NT2/D1 (cell line): ENCODE measurements around the gene MPP3.
A peak's percentile ranks its signal among the peaks of the same experiment; 100 is the strongest.

Source experiments
- DNase-seq: peaks from one replicate; pipeline ENCODE4 v3.0.0-alpha.2; 2011; ENCODE audit warnings: low read depth, low spot score
- H3K27me3 ChIP-seq: 2 replicates; pipeline ENCODE4 v1.6.0; 2011; ENCODE audit warnings: mild to moderate bottlenecking; ENCODE audit not compliant: insufficient read length, insufficient read depth
- H3K36me3 ChIP-seq: 2 replicates; pipeline ENCODE4 v1.6.1; 2011; ENCODE audit warnings: mild to moderate bottlenecking, low read length, mixed read lengths; ENCODE audit not compliant: insufficient read depth, insufficient read length
- H3K4me1 ChIP-seq: 2 replicates; pipeline ENCODE4 v1.5.1; 2011; ENCODE audit not compliant: insufficient read depth, insufficient read length
- H3K4me3 ChIP-seq: 2 replicates; pipeline ENCODE4 v1.5.1; 2011; ENCODE audit warnings: low read depth; ENCODE audit not compliant: insufficient read length
- H3K9ac ChIP-seq: 2 replicates; pipeline ENCODE4 v1.6.0; 2011; ENCODE audit warnings: low read depth; ENCODE audit not compliant: insufficient read length
- H3K9me3 ChIP-seq: 2 replicates; pipeline ENCODE4 v1.5.1; 2011; ENCODE audit warnings: mild to moderate bottlenecking, low read length; ENCODE audit not compliant: insufficient read depth
- SUZ12 ChIP-seq: IDR thresholded peaks from 2 replicates; pipeline ENCODE4 v1.6.1; 2011; ENCODE audit not compliant: insufficient read length, insufficient read depth; ENCODE audit errors: extremely low read depth
- YY1 ChIP-seq: IDR thresholded peaks from 2 replicates; pipeline ENCODE4 v1.6.1; 2011; ENCODE audit not compliant: insufficient read length, insufficient read depth
- ZNF274 ChIP-seq: IDR thresholded peaks from 2 replicates; pipeline ENCODE4 v1.6.1; 2011; ENCODE audit warnings: mild to moderate bottlenecking, low read depth, low read length

Gene MPP3

DNA sequence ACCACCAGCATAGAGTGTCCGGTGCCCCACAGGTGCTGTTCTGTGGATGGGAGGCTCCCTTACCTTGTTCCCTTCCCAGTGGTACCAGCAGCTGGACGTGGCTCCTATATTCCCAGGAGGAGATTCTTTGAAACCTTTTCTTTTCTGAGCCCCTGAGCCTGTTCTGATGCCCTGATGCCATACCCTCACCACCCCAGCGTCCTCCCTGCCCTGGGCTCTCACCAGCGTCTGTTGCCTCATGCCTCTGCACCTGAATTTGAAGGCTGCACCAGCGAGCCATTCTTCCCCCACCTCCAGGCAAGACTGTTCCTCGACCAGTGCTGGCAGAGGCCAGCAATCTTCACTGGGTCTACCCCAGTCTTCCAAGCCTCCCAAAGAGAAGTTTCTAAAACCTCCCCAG, 74.9 kb downstream of the MPP3 start:
- TF ChIP-seq YY1 (no peak), ZNF274 (no peak), SUZ12 (no peak)
- Histone ChIP-seq H3K27me3 (peaks cover 15% of the 10 kb centered on the region), H3K9me3 (no peaks in the 10 kb centered on the region), H3K36me3 (no peaks in the 10 kb centered on the region), H3K9ac (no peak overlapping the region), H3K4me3 (no peak overlapping the region), H3K4me1 (peaks cover 13% of the 10 kb centered on the region)
- DNase-seq: no peak

DNA sequence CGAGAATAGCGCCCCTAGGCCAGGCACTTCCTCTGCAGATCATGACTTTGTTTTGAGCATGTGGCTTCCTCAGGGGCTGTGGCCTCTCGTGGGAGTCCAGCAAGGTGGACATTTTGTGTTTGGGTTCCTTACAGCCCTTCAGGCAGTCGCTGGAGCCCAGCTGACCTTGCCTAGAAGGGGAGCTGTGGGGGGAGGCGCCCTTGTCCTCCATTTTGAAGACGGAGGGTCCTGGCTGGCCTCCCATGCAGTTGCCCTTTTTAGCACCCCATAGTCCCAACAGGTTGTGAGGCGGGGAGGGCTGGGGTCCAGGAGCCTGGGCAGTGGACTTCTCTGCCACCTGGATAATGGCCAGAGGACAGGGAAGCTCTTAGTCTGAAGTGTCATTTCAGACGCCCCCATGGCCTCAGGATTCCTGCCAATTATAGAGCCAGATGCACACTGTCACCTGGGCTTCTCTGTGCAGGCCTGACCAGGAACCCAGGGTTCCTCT, 75.7 kb downstream of the MPP3 start:
- Histone ChIP-seq H3K4me1 (peaks cover 13% of the 10 kb centered on the region), H3K9ac (peak overlapping the region; percentile 37), H3K27me3 (peaks cover 15% of the 10 kb centered on the region), H3K4me3 (no peak overlapping the region), H3K9me3 (no peaks in the 10 kb centered on the region), H3K36me3 (no peaks in the 10 kb centered on the region)
- no peak for DNase-seq
- TF ChIP-seq YY1 (no peak), ZNF274 (no peak), SUZ12 (no peak)

DNA sequence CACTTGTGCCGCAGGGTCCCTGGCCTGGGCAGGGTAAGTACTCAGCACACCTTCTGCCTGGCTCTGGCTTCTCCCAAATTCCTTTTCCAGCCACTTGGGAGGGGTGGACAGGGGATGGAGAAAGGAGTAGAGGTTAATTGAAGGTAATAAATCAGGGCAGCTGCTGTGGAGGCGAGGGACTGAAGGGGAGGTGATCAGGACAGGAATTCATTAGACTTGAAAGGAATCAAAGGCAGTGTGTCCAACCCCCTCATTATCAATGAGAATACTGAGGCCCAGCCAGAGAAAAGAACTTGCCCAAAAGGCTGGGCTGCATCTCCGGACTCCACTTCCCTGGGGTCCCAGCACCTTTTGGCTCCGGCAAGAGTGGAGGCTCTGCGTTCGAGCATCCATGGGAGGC, 76.7 kb downstream of the MPP3 start:
- Histone ChIP-seq H3K36me3 (no peaks in the 10 kb centered on the region), H3K4me3 (no peak overlapping the region), H3K9me3 (no peaks in the 10 kb centered on the region), H3K9ac (no peak overlapping the region), H3K27me3 (peaks cover 15% of the 10 kb centered on the region), H3K4me1 (peaks cover 13% of the 10 kb centered on the region)
- no peak for DNase-seq
- TF ChIP-seq YY1 (no peak), SUZ12 (no peak), ZNF274 (no peak)

DNA sequence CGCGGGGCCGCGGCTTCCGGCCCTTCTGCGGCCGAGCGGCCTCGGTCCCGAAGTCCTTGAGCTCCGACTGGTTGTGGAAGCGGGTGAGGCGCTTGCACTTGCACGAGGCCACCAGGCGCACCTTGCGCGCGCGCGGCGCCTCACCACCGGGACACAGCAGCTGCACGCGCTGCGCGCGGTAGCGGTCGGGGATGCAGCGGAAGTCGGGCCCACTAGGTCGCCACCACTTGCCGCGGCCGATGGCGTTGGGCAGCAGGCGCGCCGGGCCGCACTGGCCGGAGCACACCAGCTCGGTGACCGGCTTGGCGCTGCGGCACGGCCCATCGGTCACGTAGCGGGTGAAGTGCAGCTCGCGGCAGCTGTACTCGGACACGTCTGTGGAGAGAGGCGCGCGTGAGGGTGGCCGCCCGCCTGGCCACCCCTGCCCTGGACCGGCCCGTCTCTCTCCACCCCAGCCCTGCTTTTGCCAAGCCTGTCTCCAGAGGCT, 77.5 kb downstream of the MPP3 start:
- H3K9ac ChIP-seq: no peak overlapping the region
- H3K4me3 ChIP-seq: peak overlapping the region; percentile 13
- DNase-seq: no peak
- peaks cover 13% of the 10 kb centered on the region for H3K4me1 ChIP-seq
- peaks cover 15% of the 10 kb centered on the region for H3K27me3 ChIP-seq
- TF ChIP-seq ZNF274 (no peak), SUZ12 (no peak), YY1 (no peak)
- no peaks in the 10 kb centered on the region for H3K36me3 ChIP-seq
- H3K9me3 ChIP-seq: no peaks in the 10 kb centered on the region

DNA sequence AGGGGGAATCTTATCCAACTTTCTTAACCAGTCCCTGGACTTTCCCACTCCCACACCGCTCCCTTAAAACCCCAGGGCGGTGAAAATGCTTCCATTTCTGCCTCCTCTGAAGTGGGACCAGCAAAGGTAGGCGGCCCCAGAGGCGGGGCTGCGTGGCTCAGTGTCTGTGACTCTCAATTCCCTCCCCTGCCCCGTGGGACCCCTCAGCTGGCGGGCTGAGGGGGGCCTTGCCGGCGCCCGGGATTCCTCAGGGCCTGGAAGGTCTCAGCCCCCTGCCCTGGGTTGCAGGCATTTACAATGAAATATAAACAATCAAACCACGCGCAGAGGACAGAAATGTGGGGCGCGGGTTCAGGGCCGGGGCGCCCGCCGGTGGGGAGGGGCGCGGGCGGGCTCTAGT, 78.0 kb downstream of the MPP3 start:
- Histone ChIP-seq H3K27me3 (peaks cover 15% of the 10 kb centered on the region), H3K9ac (no peak overlapping the region), H3K4me3 (no peak overlapping the region), H3K4me1 (peaks cover 15% of the 10 kb centered on the region), H3K36me3 (no peaks in the 10 kb centered on the region), H3K9me3 (no peaks in the 10 kb centered on the region)
- TF ChIP-seq ZNF274 (no peak), SUZ12 (no peak), YY1 (no peak)
- DNase-seq: no peak

DNA sequence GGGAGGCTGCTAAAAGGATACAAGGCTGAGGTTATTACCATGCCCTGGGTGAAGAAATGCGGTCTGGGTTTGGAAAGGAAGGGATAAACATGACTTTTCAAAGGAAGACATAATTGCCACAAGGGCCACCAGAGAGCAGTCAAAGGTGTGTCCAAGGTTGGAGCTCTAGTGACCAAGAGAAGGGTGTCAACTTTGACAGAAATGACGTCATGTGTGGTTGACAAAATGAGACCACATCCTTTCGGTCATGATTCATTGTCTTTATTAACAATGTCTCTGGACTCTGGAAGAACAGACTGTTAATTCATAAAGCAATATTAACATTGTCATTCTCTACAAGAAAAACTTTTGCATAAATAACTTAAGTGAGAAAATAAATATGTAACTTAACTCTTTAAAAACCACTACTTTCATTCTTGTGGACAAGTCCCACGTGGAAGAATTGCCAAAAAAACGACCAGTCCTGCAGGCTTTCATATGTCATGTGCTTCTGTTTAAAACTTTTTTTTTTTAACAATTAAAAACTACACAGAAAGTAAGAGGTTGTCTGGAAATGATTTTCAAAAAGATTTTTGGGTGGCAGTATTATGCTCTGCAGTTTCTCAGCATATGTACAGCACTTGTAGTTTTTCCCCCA, 79.3 kb downstream of the MPP3 start:
- TF ChIP-seq ZNF274 (no peak), YY1 (no peak), SUZ12 (no peak)
- Histone ChIP-seq H3K4me1 (peaks cover 13% of the 10 kb centered on the region), H3K9me3 (no peaks in the 10 kb centered on the region), H3K4me3 (no peak overlapping the region), H3K9ac (no peak overlapping the region), H3K36me3 (no peaks in the 10 kb centered on the region), H3K27me3 (peaks cover 15% of the 10 kb centered on the region)
- DNase-seq: no peak
